Endothelial cell of umbilical vein (primary cell): ENCODE measurements around the gene GALNT17. TPM values are rescaled to one million over a fixed set of nuclear protein-coding genes. Genes with fewer than 3 reads are reported as not detected.

Source experiments
- BruUV-seq: library from RNA; stranded (reverse); fragments of 400-500 nt; replicated peaks from 2 replicates; lab custom pipeline; 2021; lab: Mats Ljungman, UMichigan
- CTCF ChIA-PET: fragments of 300-600, 350-600 bp; sonication (Branson Sonifier 250); formaldehyde crosslinking; loops from one replicate; lab custom pipeline; 2021; ENCODE audit warnings: antibody characterized with exemption, inconsistent platforms; lab: Charles Lee
- POLR2A ChIA-PET: fragments of 300-600, 350-600 bp; sonication (Branson Sonifier 250); formaldehyde crosslinking; loops from one replicate; lab custom pipeline; 2021; ENCODE audit warnings: antibody characterized with exemption, inconsistent platforms; lab: Charles Lee
- DNase-seq: peaks from one replicate; pipeline ENCODE4 v3.0.0-alpha.2; 2011; ENCODE audit warnings: low read depth, low spot score
- FAIRE-seq: peaks from 2 replicates; lab custom pipeline; 2011; peaks lifted over from hg19 to GRCh38; lab: Jason Lieb, UNC
- H2AFZ ChIP-seq: 2 replicates; pipeline ENCODE4 v1.6.0; 2012; ENCODE audit warnings: low read depth, low read length, control low read depth, inconsistent platforms
- H3K27ac ChIP-seq: 2 replicates; pipeline ENCODE4 v1.5.1; 2011; ENCODE audit warnings: low read depth, mild to moderate bottlenecking, control low read depth, low read length, moderate library complexity; ENCODE audit not compliant: insufficient read depth
- H3K27me3 ChIP-seq, 2 experiments: 2 replicates each; pipeline versions ENCODE4 v1.6.0 to v1.6.1; 2011; ENCODE audit warnings: low read length in 2 of 2, mixed read lengths in 1 of 2; ENCODE audit not compliant: control insufficient read depth in 2 of 2, insufficient read depth in 2 of 2
- H3K36me3 ChIP-seq, 2 experiments: 2 replicates in 1 of 2; 3 replicates in 1 of 2; pipeline ENCODE4 v1.5.1; 2011; ENCODE audit warnings: low read length in 2 of 2, mild to moderate bottlenecking in 1 of 2, moderate library complexity in 1 of 2; ENCODE audit not compliant: control insufficient read depth in 2 of 2, insufficient read depth in 2 of 2; ENCODE audit errors: extremely low read depth in 1 of 2
- H3K4me1 ChIP-seq: 3 replicates; pipeline ENCODE4 v1.5.1; 2011; ENCODE audit warnings: mild to moderate bottlenecking, low read length; ENCODE audit not compliant: control insufficient read depth, insufficient read depth; ENCODE audit errors: extremely low read depth
- H3K4me2 ChIP-seq: 2 replicates; pipeline ENCODE4 v1.6.1; 2011; ENCODE audit warnings: low read length, control low read depth, mixed read lengths; ENCODE audit not compliant: insufficient read depth
- H3K4me3 ChIP-seq, 3 experiments: fragments of 200-600 bp in 1 of 3; sonication (generic), shearing (Covaris generic) in 1 of 3; replicated peaks in 1 of 3; 2 replicates each; pipeline ENCODE4 v1.5.1; 2011 to 2016; ENCODE audit warnings: control low read depth in 3 of 3, low read length in 3 of 3, mild to moderate bottlenecking in 2 of 3, inconsistent platforms in 1 of 3, low read depth in 1 of 3, moderate library complexity in 1 of 3; ENCODE audit not compliant: insufficient read depth in 1 of 3
- H3K79me2 ChIP-seq: 2 replicates; pipeline ENCODE4 v1.6.0; 2012; ENCODE audit warnings: low read length, inconsistent platforms; ENCODE audit not compliant: control insufficient read depth, insufficient read depth
- H3K9ac ChIP-seq: replicated peaks from 2 replicates; pipeline ENCODE3; 2011; ENCODE audit warnings: low read length, control low read depth; ENCODE audit not compliant: insufficient read depth; ENCODE audit errors: extremely low read depth
- H3K9me1 ChIP-seq: replicated peaks from 3 replicates; pipeline ENCODE4 v1.6.0; 2011; ENCODE audit warnings: mild to moderate bottlenecking, low read length; ENCODE audit not compliant: control insufficient read depth, insufficient read depth; ENCODE audit errors: extremely low read depth
- H3K9me3 ChIP-seq: replicated peaks from 2 replicates; pipeline ENCODE4 v1.5.1; 2012; ENCODE audit warnings: low read length, inconsistent platforms; ENCODE audit not compliant: control insufficient read depth, insufficient read depth
- H4K20me1 ChIP-seq: replicated peaks from 2 replicates; pipeline ENCODE3; 2011; ENCODE audit warnings: mild to moderate bottlenecking, low read length; ENCODE audit not compliant: control insufficient read depth, insufficient read depth; ENCODE audit errors: extremely low read depth
- EZH2 ChIP-seq: IDR thresholded peaks from 2 replicates; pipeline ENCODE4 v1.6.1; 2012; ENCODE audit warnings: borderline replicate concordance, low read depth, mild to moderate bottlenecking, moderate library complexity, low read length, inconsistent platforms; ENCODE audit not compliant: severe bottlenecking
- FOS ChIP-seq: IDR thresholded peaks from 2 replicates; pipeline ENCODE4 v1.6.1; 2011; ENCODE audit warnings: mild to moderate bottlenecking, low read length, moderate library complexity, borderline replicate concordance; ENCODE audit not compliant: insufficient read depth
- GATA2 ChIP-seq: IDR thresholded peaks from 2 replicates; pipeline ENCODE4 v1.7.0; 2011; ENCODE audit warnings: low read depth, mild to moderate bottlenecking, moderate library complexity, mixed read lengths, low read length; ENCODE audit not compliant: insufficient read length, insufficient read depth
- JUN ChIP-seq: IDR thresholded peaks from 2 replicates; pipeline ENCODE4 v1.6.1; 2011; ENCODE audit warnings: borderline replicate concordance, low read depth; ENCODE audit not compliant: insufficient read length, insufficient read depth
- MYC ChIP-seq: IDR thresholded peaks from one replicate; pipeline ENCODE4 v1.6.1; 2011; ENCODE audit warnings: mild to moderate bottlenecking, low read depth, low read length
- POLR2A ChIP-seq: IDR thresholded peaks from 2 replicates; pipeline ENCODE4 v1.6.1; 2012; ENCODE audit warnings: low read depth, mild to moderate bottlenecking, control low read depth, low read length
- POLR2AphosphoS5 ChIP-seq: IDR thresholded peaks from 2 replicates; pipeline ENCODE4 v1.6.1; 2012; ENCODE audit warnings: low read depth, mild to moderate bottlenecking, control low read depth, low read length, moderate library complexity; ENCODE audit not compliant: insufficient read depth
- dilution Hi-C: fragments of 300-500 bp; cut with MboI; formaldehyde crosslinking; loops from one replicate; pipeline ENCODE4 v1.15.0; 2019; ENCODE audit warnings: low sequenced_read_pairs; ENCODE audit not compliant: extremely low pct_ligation_motif_present
- intact Hi-C: fragments of 100-400 bp; cut with micrococcal nuclease; formaldehyde crosslinking; loops from one replicate; pipeline ENCODE4 v1.10.0; 2022
- polyA plus RNA-seq, 4 experiments: library from polyadenylated mRNA; depleted of rRNA in 3 of 4; stranded (reverse) in 3 of 4; unstranded in 1 of 4; fragments of >200 nt; gene quantifications; 2 replicates each; pipeline versions ENCODE4 v1.2.1 to v1.2.3, GENCODE V29; 2011 to 2012; ENCODE audit warnings: missing spikeins in 1 of 4
- total RNA-seq: library from RNA; stranded (reverse); gene quantifications from 2 replicates; pipeline ENCODE4 v1.2.3, GENCODE V29; 2021
- TF ChIP-seq, protein P1 (sequence below): IDR thresholded peaks from 2 replicates; pipeline ENCODE4 v1.6.1; 2011; ENCODE audit not compliant: insufficient read depth, insufficient read length
- TF ChIP-seq, protein P2 (sequence below), 2 donors: IDR thresholded peaks; 1 replicate in 1 of 2; 2 replicates in 1 of 2; pipeline ENCODE4 v1.5.1; 2011; ENCODE audit warnings: low read length in 2 of 2, mild to moderate bottlenecking in 2 of 2, moderate library complexity in 2 of 2, control low read depth in 1 of 2, inconsistent platforms in 1 of 2, low read depth in 1 of 2; ENCODE audit not compliant: insufficient read depth in 1 of 2; ENCODE audit errors: extremely low read depth in 1 of 2

The GALNT17 gene
- total and polyA plus RNA-seq, 2 donors (not counting 3 experiments of a cell fraction or from before 2014, with no cell fraction given) = not detected

DNA sequence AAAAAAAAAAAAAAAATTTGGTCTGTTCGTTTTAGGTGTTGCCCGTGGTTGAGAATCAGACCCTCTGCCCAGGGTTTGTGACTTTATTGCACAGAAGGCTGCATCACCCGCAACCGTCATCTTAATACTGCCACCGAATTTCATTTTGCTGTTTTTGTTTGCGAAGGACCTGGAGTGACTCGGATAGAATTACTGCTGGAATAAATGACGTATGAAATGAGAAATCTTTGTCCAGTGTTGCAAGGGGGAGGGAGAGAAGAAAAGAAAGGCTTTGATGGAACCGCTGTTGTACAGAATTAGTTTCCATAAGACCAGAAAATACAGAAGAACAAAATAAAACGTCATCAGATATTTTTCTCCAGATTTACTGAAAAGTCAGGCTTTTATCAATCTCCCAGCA is 103.3 kb downstream of the GALNT17 start:
- H3K9ac ChIP-seq = no peak overlapping the region
- no peak overlapping the region for H3K27ac ChIP-seq
- ChIA-PET CTCF (no interaction called here), POLR2A (no interaction called here)
- intact Hi-C loops (no loop called here), dilution Hi-C loops (no loop called here)
- no peak overlapping the region for H3K4me3 ChIP-seq
- no peaks in the 10 kb centered on the region for H3K27me3 ChIP-seq
- DNase-seq (no peak), FAIRE-seq (no peak)
- H3K36me3 ChIP-seq = no peaks in the 10 kb centered on the region
- H3K79me2 ChIP-seq = no peaks in the 10 kb centered on the region
- TF ChIP-seq JUN = no peak
- no peak for TF ChIP-seq MYC
- TF ChIP-seq FOS = no peak
- no peak for TF ChIP-seq EZH2
- no peak for TF ChIP-seq POLR2A
- no peak for TF ChIP-seq POLR2AphosphoS5
- TF ChIP-seq, protein P1, sequence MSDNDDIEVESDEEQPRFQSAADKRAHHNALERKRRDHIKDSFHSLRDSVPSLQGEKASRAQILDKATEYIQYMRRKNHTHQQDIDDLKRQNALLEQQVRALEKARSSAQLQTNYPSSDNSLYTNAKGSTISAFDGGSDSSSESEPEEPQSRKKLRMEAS = no peak
- no peak for TF ChIP-seq GATA2
- TF ChIP-seq, protein P2, sequence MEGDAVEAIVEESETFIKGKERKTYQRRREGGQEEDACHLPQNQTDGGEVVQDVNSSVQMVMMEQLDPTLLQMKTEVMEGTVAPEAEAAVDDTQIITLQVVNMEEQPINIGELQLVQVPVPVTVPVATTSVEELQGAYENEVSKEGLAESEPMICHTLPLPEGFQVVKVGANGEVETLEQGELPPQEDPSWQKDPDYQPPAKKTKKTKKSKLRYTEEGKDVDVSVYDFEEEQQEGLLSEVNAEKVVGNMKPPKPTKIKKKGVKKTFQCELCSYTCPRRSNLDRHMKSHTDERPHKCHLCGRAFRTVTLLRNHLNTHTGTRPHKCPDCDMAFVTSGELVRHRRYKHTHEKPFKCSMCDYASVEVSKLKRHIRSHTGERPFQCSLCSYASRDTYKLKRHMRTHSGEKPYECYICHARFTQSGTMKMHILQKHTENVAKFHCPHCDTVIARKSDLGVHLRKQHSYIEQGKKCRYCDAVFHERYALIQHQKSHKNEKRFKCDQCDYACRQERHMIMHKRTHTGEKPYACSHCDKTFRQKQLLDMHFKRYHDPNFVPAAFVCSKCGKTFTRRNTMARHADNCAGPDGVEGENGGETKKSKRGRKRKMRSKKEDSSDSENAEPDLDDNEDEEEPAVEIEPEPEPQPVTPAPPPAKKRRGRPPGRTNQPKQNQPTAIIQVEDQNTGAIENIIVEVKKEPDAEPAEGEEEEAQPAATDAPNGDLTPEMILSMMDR (IDR thresholded peaks at IDR 0.05; ENCODE audit: extremely low read depth in 1 of 2, insufficient read depth in 1 of 2, low read depth in 1 of 2, low read length in 2 of 2) = no peak
- H2AFZ ChIP-seq = no peak overlapping the region
- H3K4me1 ChIP-seq = no peaks in the 10 kb centered on the region
- no peaks in the 10 kb centered on the region for H3K9me1 ChIP-seq
- BruUV-seq = no TSS peak
- H4K20me1 ChIP-seq = no peaks in the 10 kb centered on the region
- no peak overlapping the region for H3K4me2 ChIP-seq
- peaks cover 9% of the 10 kb centered on the region for H3K9me3 ChIP-seq
